SW480 (cell line): ENCODE results near the gene DENND2C.
"Not testable (repeated sequence)": the region's sequence is repeated elsewhere in the genome, so short reads cannot be mapped to it uniquely, and the experiment has no call there.

Experiments used
- DNase-seq: peaks from one replicate; pipeline ENCODE4 v3.0.0-alpha.2; 2016; ENCODE audit warnings: low spot score

DENND2C gene

GRCh38 chr1:114595602-114596001 is 74.2 kb downstream of the DENND2C start:
- DNase-seq = no peak

- no peak for DNase-seq
Measured at GRCh38 chr1:114594046-114594445, 75.8 kb downstream of the DENND2C start.

GRCh38 chr1:114589122-114589521 is 80.7 kb downstream of the DENND2C start:
- DNase-seq = no peak

GRCh38 chr1:114588196-114588689 is 81.6 kb downstream of the DENND2C start:
- DNase-seq = no peak

GRCh38 chr1:114587203-114587991 is 82.5 kb downstream of the DENND2C start:
- DNase-seq = no peak

- no peak for DNase-seq
Measured at GRCh38 chr1:114586513-114587047, 83.3 kb downstream of the DENND2C start.

- no peak for DNase-seq
Measured at GRCh38 chr1:114585231-114585630, 84.6 kb downstream of the DENND2C start.

- DNase-seq = peak; percentile 97
Measured at GRCh38 chr1:114581335-114582287, 88.2 kb downstream of the DENND2C start, which contains the start of gene BCAS2. Gene BCAS2 (minus strand): TSS chr1:114581615. CDS start chr1:114581591, 24 bp downstream.

- DNase-seq = no peak
Measured at GRCh38 chr1:114574365-114574764, 95.5 kb downstream of the DENND2C start.

GRCh38 chr1:114564141-114564540 is 105.7 kb downstream of the DENND2C start:
- DNase-seq = no peak

GRCh38 chr1:114562978-114563510 is 106.8 kb downstream of the DENND2C start:
- DNase-seq = not testable (repeated sequence)

GRCh38 chr1:114561333-114561732 is 108.5 kb downstream of the DENND2C start:
- no peak for DNase-seq

- no peak for DNase-seq
Measured at GRCh38 chr1:114559356-114559755, 110.5 kb downstream of the DENND2C start.

GRCh38 chr1:114558544-114558943 is 111.3 kb downstream of the DENND2C start:
- DNase-seq = peak; percentile 33

GRCh38 chr1:114554577-114554976 is 115.3 kb downstream of the DENND2C start:
- no peak for DNase-seq

- DNase-seq = no peak
Measured at GRCh38 chr1:114552106-114552639, 117.7 kb downstream of the DENND2C start.

- DNase-seq = no peak
Measured at GRCh38 chr1:114551400-114551799, 118.4 kb downstream of the DENND2C start.

- no peak for DNase-seq
Measured at GRCh38 chr1:114550336-114550735, 119.5 kb downstream of the DENND2C start.

- no peak for DNase-seq
Measured at GRCh38 chr1:114549137-114549536, 120.7 kb downstream of the DENND2C start.

GRCh38 chr1:114547076-114547475 is 122.8 kb downstream of the DENND2C start:
- no peak for DNase-seq

GRCh38 chr1:114545796-114546195 is 124.1 kb downstream of the DENND2C start:
- no peak for DNase-seq

- no peak for DNase-seq
Measured at GRCh38 chr1:114545315-114545714, 124.5 kb downstream of the DENND2C start.
